HUES48 (cell line): ENCODE data around the gene ATR.

ENCODE experiments used
- H3K27ac ChIP-seq: one replicate; pipeline ENCODE4 v1.7.0; 2013; ENCODE audit warnings: low read depth, low read length, inconsistent platforms
- H3K27me3 ChIP-seq: 2 replicates; pipeline ENCODE4 v1.6.1; 2013; ENCODE audit warnings: mild to moderate bottlenecking, low read length; ENCODE audit not compliant: control insufficient read depth, insufficient read depth
- H3K36me3 ChIP-seq: 2 replicates; pipeline ENCODE4 v1.6.1; 2013; ENCODE audit warnings: low read length; ENCODE audit not compliant: control insufficient read depth, insufficient read depth
- H3K4me1 ChIP-seq: 2 replicates; pipeline ENCODE4 v1.6.1; 2013; ENCODE audit warnings: mild to moderate bottlenecking, low read length; ENCODE audit not compliant: control insufficient read depth, insufficient read depth
- H3K4me3 ChIP-seq: 2 replicates; pipeline ENCODE4 v1.5.1; 2013; ENCODE audit warnings: mild to moderate bottlenecking, low read depth, low read length
- H3K9ac ChIP-seq: 2 replicates; pipeline ENCODE4 v1.6.1; 2013; ENCODE audit warnings: mild to moderate bottlenecking, low read depth, low read length, moderate library complexity
- H3K9me3 ChIP-seq: 2 replicates; pipeline ENCODE4 v1.6.1; 2013; ENCODE audit warnings: low read length; ENCODE audit not compliant: control insufficient read depth, insufficient read depth

The ATR gene

GRCh38 chr3:142492184-142492583, 86.3 kb downstream of the ATR start:
- Histone ChIP-seq H3K36me3 (peaks cover 51% of the 10 kb centered on the region), H3K4me1 (no peaks in the 10 kb centered on the region), H3K27me3 (no peaks in the 10 kb centered on the region), H3K27ac (no peak overlapping the region), H3K4me3 (no peak overlapping the region), H3K9ac (no peak overlapping the region), H3K9me3 (no peaks in the 10 kb centered on the region)

GRCh38 chr3:142489572-142490323, 88.8 kb downstream of the ATR start:
- no peak overlapping the region for H3K27ac ChIP-seq
- no peaks in the 10 kb centered on the region for H3K27me3 ChIP-seq
- H3K9me3 ChIP-seq = no peaks in the 10 kb centered on the region
- no peak overlapping the region for H3K9ac ChIP-seq
- no peaks in the 10 kb centered on the region for H3K4me1 ChIP-seq
- no peak overlapping the region for H3K4me3 ChIP-seq
- H3K36me3 ChIP-seq = peaks cover 53% of the 10 kb centered on the region

- H3K36me3 ChIP-seq = peaks cover 39% of the 10 kb centered on the region
- H3K27ac ChIP-seq = no peak overlapping the region
- no peaks in the 10 kb centered on the region for H3K27me3 ChIP-seq
These were observed 93.6 kb downstream of the ATR start for GRCh38 chr3:142484912-142485435.

GRCh38 chr3:142481196-142481595, 97.3 kb downstream of the ATR start:
- H3K27me3 ChIP-seq = no peaks in the 10 kb centered on the region
- H3K36me3 ChIP-seq = peaks cover 26% of the 10 kb centered on the region
- H3K9me3 ChIP-seq = peaks cover 24% of the 10 kb centered on the region
- H3K4me1 ChIP-seq = no peaks in the 10 kb centered on the region
- H3K4me3 ChIP-seq = no peak overlapping the region
- no peak overlapping the region for H3K27ac ChIP-seq
- H3K9ac ChIP-seq = no peak overlapping the region

More at GRCh38 chr3:142484912-142485435, 93.6 kb downstream of the ATR start:
- H3K4me3 ChIP-seq = no peak overlapping the region
- H3K9ac ChIP-seq = no peak overlapping the region
- no peaks in the 10 kb centered on the region for H3K4me1 ChIP-seq
- peaks cover 24% of the 10 kb centered on the region for H3K9me3 ChIP-seq

GRCh38 chr3:142470826-142471225, 107.7 kb downstream of the ATR start:
- Histone ChIP-seq H3K4me1 (no peaks in the 10 kb centered on the region), H3K9me3 (no peaks in the 10 kb centered on the region), H3K27me3 (no peaks in the 10 kb centered on the region), H3K4me3 (no peak overlapping the region), H3K9ac (no peak overlapping the region), H3K27ac (no peak overlapping the region), H3K36me3 (peaks cover 3% of the 10 kb centered on the region; the same call in 1 of the 2 replicates)

GRCh38 chr3:142468456-142468855, 110.1 kb downstream of the ATR start:
- Histone ChIP-seq H3K36me3 (peaks cover 3% of the 10 kb centered on the region; the same call in 1 of the 2 replicates), H3K27me3 (no peaks in the 10 kb centered on the region), H3K9ac (no peak overlapping the region), H3K4me3 (no peak overlapping the region), H3K9me3 (no peaks in the 10 kb centered on the region), H3K27ac (no peak overlapping the region), H3K4me1 (no peaks in the 10 kb centered on the region)

- H3K36me3 ChIP-seq = peaks cover 3% of the 10 kb centered on the region; the same call in 1 of the 2 replicates
- no peak overlapping the region for H3K27ac ChIP-seq
- no peaks in the 10 kb centered on the region for H3K27me3 ChIP-seq
- no peaks in the 10 kb centered on the region for H3K9me3 ChIP-seq
- H3K9ac ChIP-seq = no peak overlapping the region
- no peaks in the 10 kb centered on the region for H3K4me1 ChIP-seq
- no peak overlapping the region for H3K4me3 ChIP-seq
These were observed 110.8 kb downstream of the ATR start for GRCh38 chr3:142467768-142468167.

GRCh38 chr3:142460689-142461088, 117.8 kb downstream of the ATR start:
- Histone ChIP-seq H3K4me3 (no peak overlapping the region), H3K36me3 (peaks cover 29% of the 10 kb centered on the region), H3K27ac (no peak overlapping the region), H3K27me3 (no peaks in the 10 kb centered on the region), H3K9ac (no peak overlapping the region), H3K4me1 (no peaks in the 10 kb centered on the region), H3K9me3 (no peaks in the 10 kb centered on the region)

- Histone ChIP-seq H3K4me1 (no peaks in the 10 kb centered on the region), H3K9ac (no peak overlapping the region), H3K9me3 (no peaks in the 10 kb centered on the region), H3K4me3 (no peak overlapping the region), H3K27ac (no peak overlapping the region), H3K36me3 (peaks cover 29% of the 10 kb centered on the region), H3K27me3 (no peaks in the 10 kb centered on the region)
These were observed 118.6 kb downstream of the ATR start for GRCh38 chr3:142459929-142460328.

- no peaks in the 10 kb centered on the region for H3K9me3 ChIP-seq
- H3K36me3 ChIP-seq = peaks cover 29% of the 10 kb centered on the region
- no peak overlapping the region for H3K9ac ChIP-seq
- H3K27me3 ChIP-seq = no peaks in the 10 kb centered on the region
- H3K4me3 ChIP-seq = no peak overlapping the region
- no peaks in the 10 kb centered on the region for H3K4me1 ChIP-seq
- no peak overlapping the region for H3K27ac ChIP-seq
These were observed 119.4 kb downstream of the ATR start for GRCh38 chr3:142459096-142459495.

- H3K9ac ChIP-seq = no peak overlapping the region
These were observed 127.7 kb downstream of the ATR start for GRCh38 chr3:142450881-142451280.

More at GRCh38 chr3:142450881-142451280, 127.7 kb downstream of the ATR start:
- no peaks in the 10 kb centered on the region for H3K9me3 ChIP-seq
- no peak overlapping the region for H3K27ac ChIP-seq
- H3K27me3 ChIP-seq = no peaks in the 10 kb centered on the region
- H3K36me3 ChIP-seq = peaks cover 22% of the 10 kb centered on the region; the same call in 1 of the 2 replicates
- peaks cover 10% of the 10 kb centered on the region for H3K4me1 ChIP-seq
- no peak overlapping the region for H3K4me3 ChIP-seq
